HEK293T (cell line): ENCODE measurements around the gene TSNAX.

Experiments
- ARNT ChIP-seq: fragments of 450-650 bp; IDR thresholded peaks from 2 replicates; pipeline ENCODE4 v1.6.1; 2017; ENCODE audit warnings: mild to moderate bottlenecking
- BHLHE40 ChIP-seq: fragments of 450-650 bp; IDR thresholded peaks from 2 replicates; pipeline ENCODE4 v1.6.1; 2016; ENCODE audit warnings: mild to moderate bottlenecking, moderate library complexity, borderline replicate concordance
- ELF4 ChIP-seq: fragments of 450-650 bp; IDR thresholded peaks from 2 replicates; pipeline ENCODE4 v1.6.1; 2017; ENCODE audit warnings: antibody characterized with exemption
- FOXA1 ChIP-seq: fragments of 450-650 bp; IDR thresholded peaks from 2 replicates; pipeline ENCODE4 v1.6.1; 2016; ENCODE audit warnings: mild to moderate bottlenecking
- FOXK2 ChIP-seq: fragments of 450-650 bp; IDR thresholded peaks from 2 replicates; pipeline ENCODE4 v1.6.1; 2016; ENCODE audit warnings: mild to moderate bottlenecking
- FOXM1 ChIP-seq: fragments of 450-650 bp; IDR thresholded peaks from 2 replicates; pipeline ENCODE4 v1.6.1; 2017; ENCODE audit warnings: mild to moderate bottlenecking, borderline replicate concordance
- HDGF ChIP-seq: fragments of 450-650 bp; IDR thresholded peaks from 2 replicates; pipeline ENCODE4 v1.6.1; 2017; ENCODE audit warnings: antibody characterized with exemption, borderline replicate concordance
- SP1 ChIP-seq: fragments of 450-650 bp; IDR thresholded peaks from 2 replicates; pipeline ENCODE4 v1.6.1; 2017
- TARDBP ChIP-seq: fragments of 450-650 bp; IDR thresholded peaks from 2 replicates; pipeline ENCODE4 v1.6.1; 2016
- ZNF384 ChIP-seq: fragments of 450-650 bp; IDR thresholded peaks from 2 replicates; pipeline ENCODE4 v1.6.1; 2016

DNA sequence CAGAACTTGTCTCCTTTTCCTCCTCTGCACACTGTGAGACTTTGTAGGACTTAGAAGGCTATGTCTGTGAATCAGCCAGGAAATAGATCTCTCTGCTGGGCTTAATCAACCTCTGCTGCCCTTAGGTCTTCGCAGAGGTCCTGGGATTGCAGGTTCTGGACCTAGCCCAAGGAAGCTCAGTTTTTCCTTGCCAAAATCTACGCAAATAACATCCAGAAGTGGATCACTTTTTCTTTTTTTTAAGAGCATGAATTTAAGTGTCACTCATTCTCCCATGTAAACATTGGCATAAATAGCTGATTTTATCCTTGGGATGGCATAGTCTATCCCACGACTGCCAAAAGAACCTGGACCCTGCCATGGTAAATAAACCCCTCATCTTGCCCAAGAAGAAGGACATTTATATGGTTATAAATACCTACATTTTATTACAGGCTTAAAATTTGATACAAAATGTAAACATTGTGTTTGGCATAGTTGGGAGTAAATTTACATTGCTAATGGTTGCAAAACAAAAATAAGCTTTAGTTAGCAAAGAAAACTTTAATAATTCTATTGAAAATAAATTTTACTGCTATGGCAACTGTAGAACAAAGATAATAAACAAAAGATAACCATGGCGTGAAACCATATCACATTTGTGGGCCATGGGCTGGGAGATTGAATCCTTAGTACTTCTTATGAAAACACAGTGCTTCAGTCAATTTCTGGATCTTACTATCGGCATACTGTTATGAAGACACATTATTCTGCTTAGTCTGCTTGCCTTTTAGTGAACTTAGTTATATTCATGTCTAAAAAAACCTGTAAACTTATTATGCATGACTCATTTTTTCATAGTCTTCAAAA lies 73.6 kb downstream of the TSNAX start:
- TF ChIP-seq HDGF (no peak), FOXK2 (peak; percentile 15; the same call in 1 of the 2 replicates), TARDBP (no peak), SP1 (no peak), FOXA1 (peak; percentile 72), ZNF384 (no peak), BHLHE40 (no peak), ELF4 (no peak), ARNT (no peak), FOXM1 (no peak)
